Measurements from ENCODE around the gene TRIO.

The TRIO gene

GRCh38 chr5:14417792-14418765 lies 274.9 kb downstream of the TRIO start:
- FAIRE-seq (no peak), DNase-seq (ENCODE audit: insufficient read length, low spot score) (no peak)
- no peak for TF ChIP-seq CTCF (IDR thresholded peaks at IDR 0.05; ENCODE audit: insufficient read depth, missing control alignments)

- no peak for DNase-seq (ENCODE audit: insufficient read length, low spot score)
- TF ChIP-seq CTCF (IDR thresholded peaks at IDR 0.05; ENCODE audit: insufficient read depth, missing control alignments): no peak
- no peak for FAIRE-seq
Observed at GRCh38 chr5:14419686-14420085, 276.5 kb downstream of the TRIO start.

GRCh38 chr5:14420101-14420811 lies 277.1 kb downstream of the TRIO start:
- TF ChIP-seq CTCF (IDR thresholded peaks at IDR 0.05; ENCODE audit: insufficient read depth, missing control alignments): no peak
- FAIRE-seq (no peak), DNase-seq (ENCODE audit: insufficient read length, low spot score) (no peak)

GRCh38 chr5:14421851-14422250 lies 278.7 kb downstream of the TRIO start:
- FAIRE-seq (no peak), DNase-seq (ENCODE audit: insufficient read length, low spot score) (no peak)
- no peak for TF ChIP-seq CTCF (IDR thresholded peaks at IDR 0.05; ENCODE audit: insufficient read depth, missing control alignments)

GRCh38 chr5:14424011-14424685 lies 281.0 kb downstream of the TRIO start:
- no peak for TF ChIP-seq CTCF (IDR thresholded peaks at IDR 0.05; ENCODE audit: insufficient read depth, missing control alignments)
- FAIRE-seq: no peak
- no peak for DNase-seq (ENCODE audit: insufficient read length, low spot score)

DNA sequence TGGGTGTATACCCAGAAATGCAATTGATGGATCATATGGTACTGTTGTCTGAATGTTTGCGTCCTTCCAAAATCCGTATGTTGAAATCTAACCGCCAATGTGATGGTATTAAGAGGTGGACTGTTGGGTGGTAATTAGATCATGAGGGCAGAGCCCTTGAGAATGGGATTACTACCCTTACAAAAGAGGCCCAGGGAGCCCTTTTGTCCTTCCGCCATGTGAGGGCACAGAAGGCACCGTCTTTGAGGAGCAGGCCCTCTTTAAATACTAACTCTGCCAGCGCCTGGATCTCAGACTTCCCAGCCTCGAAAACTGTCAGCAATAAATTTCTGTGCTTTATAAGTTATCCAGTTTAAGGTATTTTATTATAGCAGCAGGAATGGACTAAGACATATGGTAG lies 282.4 kb downstream of the TRIO start:
- TF ChIP-seq CTCF (IDR thresholded peaks at IDR 0.05; ENCODE audit: insufficient read depth, missing control alignments): no peak
- no peak for FAIRE-seq
- DNase-seq (ENCODE audit: insufficient read length, low spot score): no peak

Data from D721Med (cell line).